SJSA1 (cell line): ENCODE results near the gene AP1S3. TPM values are rescaled to one million over a fixed set of nuclear protein-coding genes. Genes with fewer than 3 reads are reported as not detected.
A peak's percentile ranks its signal among the peaks of the same experiment; 100 is the strongest.

Source experiments
- DNase-seq, 2 experiments: peaks; one replicate each; pipeline ENCODE4 v3.0.0-alpha.2; 2015 to 2020; ENCODE audit warnings: low spot score in 2 of 2, low read depth in 1 of 2
- H3K27ac ChIP-seq: fragments of 250-450 bp; sonication (Bioruptor Pico); 2 replicates; pipeline ENCODE4 v1.5.1; 2020; ENCODE audit warnings: mild to moderate bottlenecking, moderate library complexity
- H3K27me3 ChIP-seq: fragments of 250-450 bp; sonication (Bioruptor Pico); replicated peaks from 2 replicates; pipeline ENCODE4 v1.5.1; 2020; ENCODE audit warnings: mild to moderate bottlenecking, moderate library complexity
- H3K36me3 ChIP-seq: fragments of 250-450 bp; sonication (Bioruptor Pico); 2 replicates; pipeline ENCODE4 v1.5.1; 2020; ENCODE audit warnings: mild to moderate bottlenecking
- H3K4me1 ChIP-seq: fragments of 250-450 bp; sonication (Bioruptor Pico); replicated peaks from 2 replicates; pipeline ENCODE4 v1.6.1; 2021; ENCODE audit warnings: mild to moderate bottlenecking
- H3K4me3 ChIP-seq: fragments of 250-450 bp; sonication (Bioruptor Pico); 2 replicates; pipeline ENCODE4 v1.5.1; 2020; ENCODE audit warnings: mild to moderate bottlenecking
- H3K9me3 ChIP-seq: fragments of 250-450 bp; sonication (Bioruptor Pico); replicated peaks from 2 replicates; pipeline ENCODE4 v1.5.1; 2020; ENCODE audit warnings: mild to moderate bottlenecking
- total RNA-seq: library from RNA; depleted of rRNA; stranded (reverse); fragments of >200 nt; shearing (Covaris generic); gene quantifications from 2 replicates; pipeline ENCODE4 v1.2.3, GENCODE V29; 2014

Gene AP1S3
- total RNA-seq, 1 experiment from 2014 or later: 6.4 TPM

GRCh38 chr2:223729781-223730180 lies 107.6 kb downstream of the AP1S3 start:
- Histone ChIP-seq H3K27ac (no peak overlapping the region), H3K4me1 (peaks cover 14% of the 10 kb centered on the region), H3K4me3 (no peak overlapping the region), H3K9me3 (no peaks in the 10 kb centered on the region), H3K36me3 (no peaks in the 10 kb centered on the region), H3K27me3 (no peaks in the 10 kb centered on the region)
- DNase-seq: no peak

DNA sequence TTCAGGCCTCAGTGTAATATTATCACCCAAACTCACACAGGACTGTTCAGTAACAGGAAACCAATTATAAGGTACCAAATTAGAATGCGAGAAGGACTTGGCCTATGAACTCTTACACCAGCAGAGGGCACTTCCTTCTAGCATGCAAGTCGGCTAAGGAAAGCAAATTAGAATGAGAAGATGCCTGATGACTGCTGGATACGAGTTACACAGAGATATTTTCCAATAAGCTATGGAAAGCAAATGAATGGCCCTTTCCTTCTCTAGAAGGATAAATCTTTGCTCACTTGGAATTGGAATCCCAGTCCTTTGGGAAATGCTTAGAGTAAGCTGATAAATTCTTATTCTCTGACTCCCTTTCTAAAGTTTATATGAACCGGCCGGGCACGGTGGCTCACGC lies 109.8 kb downstream of the AP1S3 start:
- H3K36me3 ChIP-seq: no peaks in the 10 kb centered on the region
- no peak overlapping the region for H3K27ac ChIP-seq
- no peak overlapping the region for H3K4me3 ChIP-seq
- H3K4me1 ChIP-seq: peaks cover 19% of the 10 kb centered on the region
- H3K27me3 ChIP-seq: no peaks in the 10 kb centered on the region
- no peaks in the 10 kb centered on the region for H3K9me3 ChIP-seq
- DNase-seq: peak in 1 of 2 experiments; percentile 22

DNA sequence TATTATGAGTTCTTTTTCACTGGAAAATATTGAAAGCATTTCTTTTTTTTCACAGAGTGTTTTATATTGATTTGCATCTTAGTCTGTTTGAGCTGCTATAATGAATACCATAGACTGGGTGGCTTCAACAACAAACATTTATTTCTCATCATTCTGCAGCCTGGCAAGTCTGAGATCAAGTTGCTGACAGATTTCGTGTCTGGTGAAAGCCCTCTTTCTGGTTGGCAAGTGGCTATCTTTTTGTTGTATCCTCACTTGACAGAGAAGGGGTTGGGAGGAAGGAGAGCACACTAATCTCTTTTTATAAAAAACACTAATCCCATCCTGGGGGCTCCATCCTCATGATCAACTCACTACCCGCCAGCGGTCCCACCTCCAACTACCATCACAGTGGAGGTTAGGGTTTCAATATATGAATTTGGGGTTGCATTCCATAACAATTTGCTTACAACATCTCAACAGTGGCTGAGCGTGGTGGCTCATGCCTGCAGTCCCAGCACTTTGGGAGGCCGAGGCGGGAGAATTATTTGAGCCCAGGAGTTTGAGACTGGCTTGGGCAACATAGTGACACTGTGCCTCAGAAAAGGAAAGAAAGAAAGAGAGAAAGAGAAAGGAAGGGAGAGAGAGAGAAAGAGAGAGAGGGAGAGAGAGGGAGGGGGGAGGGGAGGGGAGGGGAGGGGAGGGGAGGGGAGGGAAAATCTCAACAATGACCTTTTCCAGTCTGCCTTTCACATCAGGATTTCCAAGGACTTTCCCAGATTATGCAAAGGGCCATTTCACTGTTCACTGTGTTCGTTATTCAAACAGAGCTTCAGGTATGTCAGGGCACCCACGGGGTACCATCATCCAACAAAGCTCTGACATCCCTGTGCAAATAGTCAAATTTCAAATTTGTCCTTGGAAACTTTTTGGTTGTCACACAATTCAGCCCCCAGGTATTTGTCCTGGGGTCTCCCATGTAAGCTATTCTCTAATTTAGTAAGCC lies 111.1 kb downstream of the AP1S3 start:
- Histone ChIP-seq H3K36me3 (no peaks in the 10 kb centered on the region), H3K4me1 (peaks cover 19% of the 10 kb centered on the region), H3K27ac (peak overlapping the region; percentile 67), H3K9me3 (no peaks in the 10 kb centered on the region), H3K27me3 (no peaks in the 10 kb centered on the region), H3K4me3 (no peak overlapping the region)
- DNase-seq: no peak

DNA sequence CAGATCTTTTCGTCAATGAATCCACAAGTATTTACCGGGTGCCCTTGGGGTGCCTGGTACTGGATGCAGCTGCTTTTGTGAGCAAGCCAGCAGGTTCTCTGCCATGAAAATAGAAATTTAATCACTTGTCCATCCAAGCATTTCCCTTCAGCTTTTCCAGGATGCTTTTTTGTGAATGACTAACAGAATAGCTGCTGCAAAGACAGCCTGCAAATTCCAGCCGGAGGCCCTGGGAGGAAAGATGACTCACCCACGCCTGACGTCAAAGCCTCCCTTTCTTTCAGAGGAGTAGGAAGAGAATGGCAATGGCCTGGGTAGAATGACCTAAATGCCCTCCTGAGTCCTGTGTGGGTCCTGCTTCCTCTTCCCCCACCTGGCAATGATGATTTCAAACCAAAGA lies 111.9 kb downstream of the AP1S3 start:
- Histone ChIP-seq H3K27me3 (no peaks in the 10 kb centered on the region), H3K27ac (peak overlapping the region; percentile 67), H3K4me3 (no peak overlapping the region), H3K36me3 (no peaks in the 10 kb centered on the region), H3K4me1 (peaks cover 19% of the 10 kb centered on the region), H3K9me3 (no peaks in the 10 kb centered on the region)
- peak; percentile 89 to 92 for DNase-seq

DNA sequence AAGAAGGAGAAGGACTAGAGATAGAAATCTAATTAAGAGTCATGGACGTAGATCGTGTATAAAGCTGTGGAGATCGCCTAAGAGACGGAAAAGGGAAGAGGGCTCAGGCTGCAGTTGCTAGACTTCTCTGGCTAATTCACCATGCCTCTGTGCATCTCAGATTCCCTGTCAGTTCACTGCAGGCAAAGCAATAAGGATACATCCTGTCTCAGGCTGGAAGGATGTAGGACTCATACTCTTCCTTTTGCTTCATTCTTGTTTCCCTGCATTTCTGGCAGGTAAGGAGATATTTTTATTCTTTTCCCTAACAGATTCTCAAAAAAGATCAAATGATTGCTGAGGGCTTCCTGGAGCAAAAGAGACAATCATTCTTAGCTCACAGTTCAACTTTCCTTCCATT lies 112.5 kb downstream of the AP1S3 start:
- Histone ChIP-seq H3K9me3 (no peaks in the 10 kb centered on the region), H3K4me3 (no peak overlapping the region), H3K36me3 (no peaks in the 10 kb centered on the region), H3K27ac (peak overlapping the region; percentile 6; the same call in 1 of the 2 replicates), H3K4me1 (peaks cover 19% of the 10 kb centered on the region), H3K27me3 (no peaks in the 10 kb centered on the region)
- no peak for DNase-seq

GRCh38 chr2:223723954-223724411 lies 113.4 kb downstream of the AP1S3 start:
- H3K4me3 ChIP-seq: no peak overlapping the region
- H3K36me3 ChIP-seq: no peaks in the 10 kb centered on the region
- DNase-seq: no peak
- no peak overlapping the region for H3K27ac ChIP-seq
- H3K4me1 ChIP-seq: peaks cover 19% of the 10 kb centered on the region
- no peaks in the 10 kb centered on the region for H3K27me3 ChIP-seq
- H3K9me3 ChIP-seq: no peaks in the 10 kb centered on the region

DNA sequence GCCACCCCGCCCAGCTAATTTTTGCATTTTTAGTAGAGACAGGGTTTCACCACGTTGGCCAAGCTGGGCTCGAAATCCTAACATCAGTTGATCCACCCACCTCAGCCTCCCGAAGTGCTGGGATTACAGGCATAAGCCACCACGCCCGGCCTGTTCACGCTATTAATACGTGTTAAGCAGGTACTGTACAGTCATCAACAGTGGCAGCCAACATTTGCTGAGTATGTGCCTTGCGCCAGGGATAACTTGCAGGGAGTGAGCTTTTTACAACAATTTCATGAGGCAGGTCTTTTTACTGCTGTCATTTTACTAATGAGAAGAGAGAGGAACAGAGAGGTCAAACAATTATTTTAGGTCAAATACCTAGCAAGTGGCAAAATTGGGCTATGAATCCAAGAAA lies 115.2 kb downstream of the AP1S3 start:
- Histone ChIP-seq H3K27me3 (no peaks in the 10 kb centered on the region), H3K36me3 (no peaks in the 10 kb centered on the region), H3K4me1 (peaks cover 19% of the 10 kb centered on the region), H3K4me3 (no peak overlapping the region), H3K27ac (no peak overlapping the region), H3K9me3 (no peaks in the 10 kb centered on the region)
- DNase-seq: no peak

DNA sequence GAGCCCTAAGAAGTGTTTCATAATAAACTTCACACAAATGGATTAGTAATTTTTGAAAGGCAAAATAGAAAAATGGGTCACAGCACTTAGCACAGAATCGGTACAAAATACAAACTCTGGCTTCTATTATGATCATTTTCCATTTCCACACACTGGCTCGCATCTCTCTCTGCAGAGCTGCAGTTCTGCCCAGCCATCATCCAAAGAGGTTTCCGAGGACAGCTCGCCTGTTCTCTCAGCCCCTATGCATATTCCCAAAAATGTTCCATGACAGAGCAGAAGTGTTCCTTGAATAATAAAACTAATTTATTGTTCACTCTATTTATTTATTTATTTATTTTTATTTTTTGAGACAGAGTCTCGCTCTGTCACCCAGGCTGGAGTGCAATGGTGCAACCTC lies 115.6 kb downstream of the AP1S3 start:
- no peak for DNase-seq
- Histone ChIP-seq H3K9me3 (no peaks in the 10 kb centered on the region), H3K27ac (no peak overlapping the region), H3K27me3 (no peaks in the 10 kb centered on the region), H3K4me3 (no peak overlapping the region), H3K4me1 (peaks cover 19% of the 10 kb centered on the region), H3K36me3 (no peaks in the 10 kb centered on the region)

- Histone ChIP-seq H3K4me1 (peaks cover 10% of the 10 kb centered on the region), H3K4me3 (no peak overlapping the region), H3K27ac (no peak overlapping the region), H3K9me3 (no peaks in the 10 kb centered on the region), H3K36me3 (no peaks in the 10 kb centered on the region), H3K27me3 (no peaks in the 10 kb centered on the region)
- no peak for DNase-seq
These were observed 117.0 kb downstream of the AP1S3 start for GRCh38 chr2:223720367-223720766.

DNA sequence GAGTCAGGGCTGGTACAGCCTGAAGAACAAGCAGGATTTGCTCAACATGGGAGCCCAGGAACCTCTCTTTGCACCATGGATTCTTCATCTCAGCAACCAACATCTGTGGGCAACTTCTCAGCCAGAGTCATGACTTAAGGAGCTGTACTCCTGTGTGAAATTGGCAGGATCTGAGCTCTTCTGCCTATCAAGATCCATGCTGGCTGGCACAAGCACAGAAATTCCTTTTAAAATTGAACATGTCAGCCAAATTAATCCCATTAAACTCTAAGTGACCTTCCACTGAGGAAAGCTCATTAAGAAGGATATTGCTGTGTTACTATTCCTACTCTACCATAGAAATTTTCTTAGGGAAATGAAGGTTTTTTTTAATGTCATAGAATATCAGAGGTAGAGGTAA lies 124.7 kb downstream of the AP1S3 start:
- H3K4me3 ChIP-seq: no peak overlapping the region
- no peak for DNase-seq

GRCh38 chr2:223711596-223712326 lies 125.6 kb downstream of the AP1S3 start:
- no peak overlapping the region for H3K4me3 ChIP-seq
- DNase-seq: no peak
- H3K9me3 ChIP-seq: no peaks in the 10 kb centered on the region
- H3K4me1 ChIP-seq: no peaks in the 10 kb centered on the region
- H3K36me3 ChIP-seq: no peaks in the 10 kb centered on the region
- H3K27ac ChIP-seq: no peak overlapping the region
- H3K27me3 ChIP-seq: no peaks in the 10 kb centered on the region

More for the DNA sequence above, 124.7 kb downstream of the AP1S3 start:
- Histone ChIP-seq H3K9me3 (no peaks in the 10 kb centered on the region), H3K27ac (no peak overlapping the region), H3K36me3 (no peaks in the 10 kb centered on the region), H3K4me1 (no peaks in the 10 kb centered on the region), H3K27me3 (no peaks in the 10 kb centered on the region)
